Measurements from ENCODE around the gene AHI1. TPM values are rescaled to one million over a fixed set of nuclear protein-coding genes. Genes with fewer than 3 reads are reported as not detected.

Gene AHI1
- total and polyA plus RNA-seq, 10 of the 15 experiments (the other 5 are each of a cell fraction or from before 2014, with no cell fraction given), result 3.2 to 9.5 (median 4.6) TPM

DNA sequence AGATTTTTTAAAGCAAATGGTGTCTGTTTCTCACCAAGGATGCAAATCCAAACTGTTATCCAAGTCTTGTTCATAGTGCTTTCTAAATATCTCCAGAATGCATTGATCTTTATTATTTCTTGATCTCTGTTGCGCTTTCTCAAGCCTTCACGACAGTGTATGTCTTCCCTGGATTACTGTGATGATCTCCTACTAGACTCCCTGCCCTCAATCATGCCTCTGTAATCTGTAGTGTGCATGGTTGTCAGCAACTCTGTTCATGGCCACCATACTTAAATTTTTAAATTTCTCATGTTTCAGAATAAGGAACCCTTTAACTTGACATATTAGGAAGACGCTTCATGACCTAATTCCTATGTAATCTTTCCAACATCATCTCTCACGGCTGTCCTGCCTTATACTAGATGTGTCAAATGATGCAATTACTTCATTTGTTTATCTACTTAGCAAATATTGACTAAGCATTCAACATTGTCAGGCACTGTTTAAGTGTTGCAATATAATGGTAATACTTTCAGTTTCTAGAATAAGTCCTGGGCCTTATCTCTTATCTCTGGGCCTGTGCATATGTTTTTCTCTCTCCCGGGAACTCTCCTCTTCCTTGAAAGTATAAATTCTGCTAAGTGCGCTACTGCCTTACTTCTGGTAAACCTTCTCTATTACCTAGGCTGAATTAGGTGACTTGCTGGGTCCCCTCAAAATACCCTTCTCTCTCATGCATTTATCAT lies 25.6 kb upstream of the AHI1 start (continued):
- TF ChIP-seq CEBPB (IDR thresholded peaks at IDR 0.05; ENCODE audit: borderline replicate concordance in 1 of 2, low read depth in 2 of 2, low read length in 2 of 2), result no peak
- no peak for TF ChIP-seq KAT2A (conservative IDR thresholded peaks at IDR 0.05; ENCODE audit: control insufficient read depth, low read depth, low read length)
- no peak for TF ChIP-seq MYB (IDR thresholded peaks at IDR 0.05; ENCODE audit: borderline replicate concordance, low read depth, low read length)
- TF ChIP-seq ZNF622 (IDR thresholded peaks at IDR 0.05), result no peak

DNA sequence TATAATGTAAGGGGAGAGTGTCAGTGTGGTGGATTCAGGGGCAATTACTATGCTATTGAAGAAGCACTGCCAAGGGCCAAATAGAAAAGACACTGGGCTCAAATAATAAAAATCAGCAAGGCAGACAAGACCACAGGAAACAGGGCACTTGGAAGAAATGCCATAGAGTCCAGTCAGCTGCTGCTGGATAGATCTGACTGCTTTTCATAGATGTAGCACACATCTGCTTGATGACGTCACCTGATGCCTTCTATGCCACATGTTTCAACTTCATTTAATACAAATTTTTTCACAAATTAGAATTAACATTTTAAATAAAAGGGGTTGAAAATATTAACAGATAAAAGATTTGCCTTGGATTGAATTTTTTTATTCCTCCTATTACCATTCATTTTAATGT lies 23.9 kb upstream of the AHI1 start:
- no peak overlapping the region for H2AFZ ChIP-seq (ENCODE audit: control insufficient read depth, low read depth, low read length)
- no peak overlapping the region for H3K4me2 ChIP-seq (ENCODE audit: control insufficient read depth, insufficient read depth)
- CTCF ChIA-PET, result interaction anchor here (2.0 kb wide), 1 partner anchor 14 kb away, joined by 7 read pairs; no protein-coding TSS in a partner anchor
- H3K9ac ChIP-seq (ENCODE audit: control insufficient read depth, insufficient read depth, low read length), result no peak overlapping the region
- H3K36me3 ChIP-seq (ENCODE audit: control insufficient read depth in 2 of 2, insufficient read depth in 2 of 2, low read length in 1 of 2), result no peaks in the 10 kb centered on the region
- WGBS (ENCODE audit: insufficient coverage, insufficient replicate concordance, low lambda C conversion rate, missing lambda C conversion rate), result 91% methylated on average over 1 of the region's 1 CpG
- POLR2A ChIA-PET, result no interaction called here
- H3K4me3 ChIP-seq, result no peak overlapping the region
- no peaks in the 10 kb centered on the region for H3K79me2 ChIP-seq (ENCODE audit: control insufficient read depth, insufficient read depth, low read length)
- H3K9me3 ChIP-seq (replicated peaks; ENCODE audit: control insufficient read depth, insufficient read depth, low read length), result no peaks in the 10 kb centered on the region
- H4K20me1 ChIP-seq (ENCODE audit: control insufficient read depth, insufficient read depth), result no peaks in the 10 kb centered on the region
- no peaks in the 10 kb centered on the region for H3K4me1 ChIP-seq (ENCODE audit: control insufficient read depth, insufficient read depth, low read length)
- no peaks in the 10 kb centered on the region for H3K27me3 ChIP-seq (replicated peaks in 1 of 2; ENCODE audit: control insufficient read depth in 2 of 2, insufficient read depth in 2 of 2, low read length in 1 of 2)
- no peak for DNase-seq (ENCODE audit: low read depth, low spot score)
- no peak overlapping the region for H3K27ac ChIP-seq (ENCODE audit: control insufficient read depth, insufficient read depth)
- in situ Hi-C loops (cut with MboI), result no loop called here
- no peak for ATAC-seq
- FAIRE-seq, result no peak
- intact Hi-C loops (cut with micrococcal nuclease; ENCODE audit: unreplicated experiment), result no loop called here
- SMC1A ChIA-PET (ENCODE audit: uncharacterized antibody, unreplicated experiment), result no interaction called here
- RAD21 ChIA-PET (ENCODE audit: unreplicated experiment), result no interaction called here
- no TSS peak for BruUV-seq (replicated peaks)
- TF ChIP-seq PAX5 (IDR thresholded peaks at IDR 0.05; ENCODE audit: borderline replicate concordance, low read depth, low read length), result no peak
- no peak for TF ChIP-seq SMC3 (IDR thresholded peaks at IDR 0.05; ENCODE audit: borderline replicate concordance, low read length)
- no peak for TF ChIP-seq ZNF217 (IDR thresholded peaks at IDR 0.05)
- TF ChIP-seq, protein P1, sequence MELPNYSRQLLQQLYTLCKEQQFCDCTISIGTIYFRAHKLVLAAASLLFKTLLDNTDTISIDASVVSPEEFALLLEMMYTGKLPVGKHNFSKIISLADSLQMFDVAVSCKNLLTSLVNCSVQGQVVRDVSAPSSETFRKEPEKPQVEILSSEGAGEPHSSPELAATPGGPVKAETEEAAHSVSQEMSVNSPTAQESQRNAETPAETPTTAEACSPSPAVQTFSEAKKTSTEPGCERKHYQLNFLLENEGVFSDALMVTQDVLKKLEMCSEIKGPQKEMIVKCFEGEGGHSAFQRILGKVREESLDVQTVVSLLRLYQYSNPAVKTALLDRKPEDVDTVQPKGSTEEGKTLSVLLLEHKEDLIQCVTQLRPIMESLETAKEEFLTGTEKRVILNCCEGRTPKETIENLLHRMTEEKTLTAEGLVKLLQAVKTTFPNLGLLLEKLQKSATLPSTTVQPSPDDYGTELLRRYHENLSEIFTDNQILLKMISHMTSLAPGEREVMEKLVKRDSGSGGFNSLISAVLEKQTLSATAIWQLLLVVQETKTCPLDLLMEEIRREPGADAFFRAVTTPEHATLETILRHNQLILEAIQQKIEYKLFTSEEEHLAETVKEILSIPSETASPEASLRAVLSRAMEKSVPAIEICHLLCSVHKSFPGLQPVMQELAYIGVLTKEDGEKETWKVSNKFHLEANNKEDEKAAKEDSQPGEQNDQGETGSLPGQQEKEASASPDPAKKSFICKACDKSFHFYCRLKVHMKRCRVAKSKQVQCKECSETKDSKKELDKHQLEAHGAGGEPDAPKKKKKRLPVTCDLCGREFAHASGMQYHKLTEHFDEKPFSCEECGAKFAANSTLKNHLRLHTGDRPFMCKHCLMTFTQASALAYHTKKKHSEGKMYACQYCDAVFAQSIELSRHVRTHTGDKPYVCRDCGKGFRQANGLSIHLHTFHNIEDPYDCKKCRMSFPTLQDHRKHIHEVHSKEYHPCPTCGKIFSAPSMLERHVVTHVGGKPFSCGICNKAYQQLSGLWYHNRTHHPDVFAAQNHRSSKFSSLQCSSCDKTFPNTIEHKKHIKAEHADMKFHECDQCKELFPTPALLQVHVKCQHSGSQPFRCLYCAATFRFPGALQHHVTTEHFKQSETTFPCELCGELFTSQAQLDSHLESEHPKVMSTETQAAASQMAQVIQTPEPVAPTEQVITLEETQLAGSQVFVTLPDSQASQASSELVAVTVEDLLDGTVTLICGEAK (IDR thresholded peaks at IDR 0.05; ENCODE audit: borderline replicate concordance), result no peak
- TF ChIP-seq, protein P2, sequence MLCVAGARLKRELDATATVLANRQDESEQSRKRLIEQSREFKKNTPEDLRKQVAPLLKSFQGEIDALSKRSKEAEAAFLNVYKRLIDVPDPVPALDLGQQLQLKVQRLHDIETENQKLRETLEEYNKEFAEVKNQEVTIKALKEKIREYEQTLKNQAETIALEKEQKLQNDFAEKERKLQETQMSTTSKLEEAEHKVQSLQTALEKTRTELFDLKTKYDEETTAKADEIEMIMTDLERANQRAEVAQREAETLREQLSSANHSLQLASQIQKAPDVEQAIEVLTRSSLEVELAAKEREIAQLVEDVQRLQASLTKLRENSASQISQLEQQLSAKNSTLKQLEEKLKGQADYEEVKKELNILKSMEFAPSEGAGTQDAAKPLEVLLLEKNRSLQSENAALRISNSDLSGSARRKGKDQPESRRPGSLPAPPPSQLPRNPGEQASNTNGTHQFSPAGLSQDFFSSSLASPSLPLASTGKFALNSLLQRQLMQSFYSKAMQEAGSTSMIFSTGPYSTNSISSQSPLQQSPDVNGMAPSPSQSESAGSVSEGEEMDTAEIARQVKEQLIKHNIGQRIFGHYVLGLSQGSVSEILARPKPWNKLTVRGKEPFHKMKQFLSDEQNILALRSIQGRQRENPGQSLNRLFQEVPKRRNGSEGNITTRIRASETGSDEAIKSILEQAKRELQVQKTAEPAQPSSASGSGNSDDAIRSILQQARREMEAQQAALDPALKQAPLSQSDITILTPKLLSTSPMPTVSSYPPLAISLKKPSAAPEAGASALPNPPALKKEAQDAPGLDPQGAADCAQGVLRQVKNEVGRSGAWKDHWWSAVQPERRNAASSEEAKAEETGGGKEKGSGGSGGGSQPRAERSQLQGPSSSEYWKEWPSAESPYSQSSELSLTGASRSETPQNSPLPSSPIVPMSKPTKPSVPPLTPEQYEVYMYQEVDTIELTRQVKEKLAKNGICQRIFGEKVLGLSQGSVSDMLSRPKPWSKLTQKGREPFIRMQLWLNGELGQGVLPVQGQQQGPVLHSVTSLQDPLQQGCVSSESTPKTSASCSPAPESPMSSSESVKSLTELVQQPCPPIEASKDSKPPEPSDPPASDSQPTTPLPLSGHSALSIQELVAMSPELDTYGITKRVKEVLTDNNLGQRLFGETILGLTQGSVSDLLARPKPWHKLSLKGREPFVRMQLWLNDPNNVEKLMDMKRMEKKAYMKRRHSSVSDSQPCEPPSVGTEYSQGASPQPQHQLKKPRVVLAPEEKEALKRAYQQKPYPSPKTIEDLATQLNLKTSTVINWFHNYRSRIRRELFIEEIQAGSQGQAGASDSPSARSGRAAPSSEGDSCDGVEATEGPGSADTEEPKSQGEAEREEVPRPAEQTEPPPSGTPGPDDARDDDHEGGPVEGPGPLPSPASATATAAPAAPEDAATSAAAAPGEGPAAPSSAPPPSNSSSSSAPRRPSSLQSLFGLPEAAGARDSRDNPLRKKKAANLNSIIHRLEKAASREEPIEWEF (IDR thresholded peaks at IDR 0.05; ENCODE audit: insufficient replicate concordance, low read depth, low read length), result no peak
- no peak for TF ChIP-seq TCF7 (IDR thresholded peaks at IDR 0.05; ENCODE audit: borderline replicate concordance)
- no peak for TF ChIP-seq RB1 (IDR thresholded peaks at IDR 0.05; ENCODE audit: borderline replicate concordance)
- no peak for TF ChIP-seq SP1 (IDR thresholded peaks at IDR 0.05; ENCODE audit: low read depth, low read length)
- no peak for TF ChIP-seq KAT2A (conservative IDR thresholded peaks at IDR 0.05; ENCODE audit: control insufficient read depth, low read depth, low read length)

Measured in GM12878 (cell line).